ENCODE results near the gene CHSY1.
A peak's percentile ranks its signal among the peaks of the same experiment; 100 is the strongest.

Gene CHSY1

DNA sequence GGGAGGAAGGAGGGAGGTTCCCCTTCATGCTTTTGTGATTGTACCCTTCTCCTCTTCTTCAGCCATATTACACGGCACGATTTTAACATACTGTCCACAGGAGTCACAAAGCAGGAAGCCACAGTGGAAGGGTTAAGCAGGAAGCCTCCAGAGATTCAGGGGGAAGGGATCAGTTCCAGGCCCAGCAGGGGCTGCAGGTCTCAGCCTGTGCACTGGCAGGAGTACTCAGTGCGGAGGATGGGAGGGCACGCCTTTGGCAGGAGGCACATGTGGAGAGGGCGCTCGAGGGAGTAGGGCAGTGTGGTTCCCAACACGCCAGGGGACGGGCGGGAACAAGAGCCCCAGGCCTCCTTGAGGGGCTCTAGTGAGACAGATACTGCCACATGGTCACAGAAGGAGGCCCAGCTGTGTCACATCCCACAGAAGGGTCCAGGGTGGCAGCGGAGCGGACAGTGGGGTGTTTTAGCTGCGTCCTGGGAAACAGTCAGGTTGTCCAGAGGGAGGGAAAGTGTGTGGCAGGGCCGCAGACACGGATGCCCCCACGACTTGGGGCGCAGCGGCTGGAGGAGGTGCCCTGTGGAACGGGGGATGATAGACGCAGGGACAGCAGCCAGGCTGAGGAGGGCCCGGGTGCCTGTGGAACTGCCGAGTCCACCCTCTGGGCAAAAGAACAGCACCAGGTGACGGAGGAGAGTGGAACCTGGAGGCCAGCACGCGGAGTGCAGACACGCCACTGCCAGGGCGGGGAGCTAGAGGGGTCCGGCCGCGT lies 77.5 kb downstream of the CHSY1 start:
- in situ Hi-C loops (cut with HindIII; ENCODE audit: low pct_unique_long_range_greater_than_20kb, low sequenced_read_pairs) = no loop called here
- no peak for TF ChIP-seq JUND (IDR thresholded peaks at IDR 0.05; ENCODE audit: low read depth)
- DNase-seq (ENCODE audit: low read depth in 1 of 2, low spot score in 1 of 2) = no peak

- in situ Hi-C loops (cut with HindIII; ENCODE audit: low pct_unique_long_range_greater_than_20kb, low sequenced_read_pairs) = no loop called here
- no peak for TF ChIP-seq JUND (IDR thresholded peaks at IDR 0.05; ENCODE audit: low read depth)
- DNase-seq (ENCODE audit: low read depth in 1 of 2, low spot score in 1 of 2) = no peak
These were observed 78.4 kb downstream of the CHSY1 start for GRCh38 chr15:101173233-101174119.

- DNase-seq (ENCODE audit: low read depth in 1 of 2, low spot score in 1 of 2) = no peak
- TF ChIP-seq JUND (IDR thresholded peaks at IDR 0.05; ENCODE audit: low read depth) = no peak
- in situ Hi-C loops (cut with HindIII; ENCODE audit: low pct_unique_long_range_greater_than_20kb, low sequenced_read_pairs) = no loop called here
These were observed 79.3 kb downstream of the CHSY1 start for GRCh38 chr15:101172501-101173071.

DNA sequence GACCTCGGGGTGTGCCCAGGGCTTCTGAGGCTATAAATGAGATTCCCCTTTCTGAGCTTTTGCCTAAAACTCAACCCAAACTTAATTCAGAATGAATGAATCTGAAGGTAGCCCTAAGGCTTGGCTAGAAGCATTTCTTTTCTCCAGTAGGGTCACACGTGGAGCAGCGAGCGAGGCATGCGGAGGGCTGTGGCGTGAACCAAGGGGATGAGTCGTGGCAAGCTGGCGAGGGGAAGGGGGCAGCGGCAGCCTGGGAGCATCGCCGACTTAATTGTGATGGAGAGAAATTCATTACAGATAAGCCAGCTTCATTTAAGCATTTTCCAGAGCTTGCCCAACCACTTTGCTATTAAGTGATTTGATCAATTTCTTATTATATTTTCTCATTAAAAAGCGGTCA lies 79.9 kb downstream of the CHSY1 start:
- TF ChIP-seq JUND (IDR thresholded peaks at IDR 0.05; ENCODE audit: low read depth) = no peak
- in situ Hi-C loops (cut with HindIII; ENCODE audit: low pct_unique_long_range_greater_than_20kb, low sequenced_read_pairs) = no loop called here
- DNase-seq (ENCODE audit: low read depth in 1 of 2, low spot score in 1 of 2) = no peak

DNA sequence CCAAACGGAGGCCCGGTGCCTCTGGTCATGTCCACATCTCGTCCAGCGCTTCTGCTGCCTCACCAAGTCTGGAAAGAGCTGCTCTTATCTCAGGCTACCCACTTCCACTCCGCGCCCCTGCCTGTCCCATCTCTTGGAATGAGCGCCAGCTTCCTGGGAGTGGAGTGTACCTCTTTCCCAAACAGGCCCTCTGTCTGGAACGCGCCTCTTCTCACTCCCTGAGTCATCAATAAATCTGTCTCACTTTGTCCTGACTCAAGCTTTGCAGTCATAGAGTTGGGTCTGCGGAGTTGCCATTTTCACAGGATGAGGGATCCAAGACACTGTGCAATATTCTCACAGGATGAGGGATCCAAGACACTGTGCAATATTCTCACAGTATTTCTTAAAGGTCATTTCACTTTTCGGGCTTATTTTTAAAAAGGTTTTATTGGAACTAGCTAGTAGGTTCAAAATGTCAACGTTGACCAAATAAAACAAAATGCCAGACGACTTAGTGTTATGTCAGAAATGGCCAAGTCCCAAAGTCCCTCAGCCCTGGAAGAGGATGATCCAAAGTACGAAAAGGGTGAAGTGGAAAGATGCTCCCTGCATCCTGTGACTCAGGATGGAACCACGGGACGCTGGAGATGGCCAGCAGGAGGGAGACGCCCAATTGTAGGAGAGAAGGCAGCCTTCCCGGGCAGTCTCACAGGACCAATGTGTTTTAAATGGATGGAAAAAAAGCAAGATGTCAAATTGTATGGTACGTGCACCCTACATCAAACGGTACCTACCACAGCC lies 81.1 kb downstream of the CHSY1 start:
- in situ Hi-C loops (cut with HindIII; ENCODE audit: low pct_unique_long_range_greater_than_20kb, low sequenced_read_pairs) = no loop called here
- DNase-seq (ENCODE audit: low read depth in 1 of 2, low spot score in 1 of 2) = no peak
- TF ChIP-seq JUND (IDR thresholded peaks at IDR 0.05; ENCODE audit: low read depth) = no peak

- in situ Hi-C loops (cut with HindIII; ENCODE audit: low pct_unique_long_range_greater_than_20kb, low sequenced_read_pairs) = no loop called here
- no peak for TF ChIP-seq JUND (IDR thresholded peaks at IDR 0.05; ENCODE audit: low read depth)
- no peak for DNase-seq (ENCODE audit: low read depth in 1 of 2, low spot score in 1 of 2)
These were observed 82.3 kb downstream of the CHSY1 start for GRCh38 chr15:101169495-101170071.

- no peak for DNase-seq (ENCODE audit: low read depth in 1 of 2, low spot score in 1 of 2)
- in situ Hi-C loops (cut with HindIII; ENCODE audit: low pct_unique_long_range_greater_than_20kb, low sequenced_read_pairs) = no loop called here
- no peak for TF ChIP-seq JUND (IDR thresholded peaks at IDR 0.05; ENCODE audit: low read depth)
These were observed 82.9 kb downstream of the CHSY1 start for GRCh38 chr15:101168898-101169494.

GRCh38 chr15:101168463-101168824 lies 83.4 kb downstream of the CHSY1 start:
- in situ Hi-C loops (cut with HindIII; ENCODE audit: low pct_unique_long_range_greater_than_20kb, low sequenced_read_pairs) = no loop called here
- TF ChIP-seq JUND (IDR thresholded peaks at IDR 0.05; ENCODE audit: low read depth) = no peak
- peak in 1 of 2 experiments; percentile 93 for DNase-seq (ENCODE audit: low read depth in 1 of 2, low spot score in 1 of 2)

GRCh38 chr15:101167753-101168462 lies 83.9 kb downstream of the CHSY1 start:
- in situ Hi-C loops (cut with HindIII; ENCODE audit: low pct_unique_long_range_greater_than_20kb, low sequenced_read_pairs) = no loop called here
- DNase-seq (ENCODE audit: low read depth in 1 of 2, low spot score in 1 of 2) = peak; percentile 28 to 90

GRCh38 chr15:101167411-101167752 lies 84.5 kb downstream of the CHSY1 start:
- no peak for TF ChIP-seq JUND (IDR thresholded peaks at IDR 0.05; ENCODE audit: low read depth)
- in situ Hi-C loops (cut with HindIII; ENCODE audit: low pct_unique_long_range_greater_than_20kb, low sequenced_read_pairs) = no loop called here
- DNase-seq (ENCODE audit: low read depth in 1 of 2, low spot score in 1 of 2) = peak; percentile 32 to 52

More at GRCh38 chr15:101167753-101168462, 83.9 kb downstream of the CHSY1 start:
- TF ChIP-seq JUND (IDR thresholded peaks at IDR 0.05; ENCODE audit: low read depth) = no peak; the same call in 1 of the 2 replicates

DNA sequence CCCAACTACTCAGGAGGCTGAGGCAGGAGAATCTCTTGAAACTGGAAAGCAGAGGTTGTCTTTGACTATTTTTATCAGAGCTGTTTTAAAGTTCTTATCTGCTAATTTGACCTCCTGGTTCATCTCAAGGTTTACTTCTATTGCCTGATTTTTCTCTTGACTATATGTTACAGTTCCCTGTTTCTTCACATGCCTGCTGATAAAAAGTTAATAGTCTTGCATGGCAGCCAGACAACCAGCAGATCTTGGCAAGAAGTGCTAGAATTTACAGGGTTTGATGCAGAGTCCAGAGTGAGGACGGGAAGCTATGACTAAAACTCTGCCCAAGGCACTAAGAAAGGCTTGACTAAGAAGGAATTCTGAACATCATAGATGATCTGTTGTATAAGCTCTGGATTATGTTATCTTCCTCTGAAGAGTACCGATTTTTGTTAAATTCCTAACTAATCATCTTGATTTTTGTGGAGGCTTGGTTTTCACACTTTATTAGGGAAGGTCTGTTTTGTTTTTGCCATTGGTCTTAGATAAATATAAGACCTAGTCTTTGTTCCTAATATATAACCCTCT lies 85.9 kb downstream of the CHSY1 start:
- TF ChIP-seq JUND (IDR thresholded peaks at IDR 0.05; ENCODE audit: low read depth) = no peak
- no peak for DNase-seq (ENCODE audit: low read depth in 1 of 2, low spot score in 1 of 2)
- in situ Hi-C loops (cut with HindIII; ENCODE audit: low pct_unique_long_range_greater_than_20kb, low sequenced_read_pairs) = no loop called here

Measured in T47D (cell line).